Caco-2 (cell line): Measurements from ENCODE around the gene ADGRL3. TPM values are rescaled to one million over a fixed set of nuclear protein-coding genes. Genes with fewer than 3 reads are reported as not detected.

ENCODE experiments used
- BruUV-seq: library from RNA; stranded (reverse); fragments of 400-500 nt; replicated peaks from 2 replicates; lab custom pipeline; 2021; lab: Mats Ljungman, UMichigan
- CTCF ChIA-PET: fragments of 300-600 bp; sonication (Branson Sonifier 250); formaldehyde crosslinking; loops from one replicate; lab custom pipeline; 2022; ENCODE audit warnings: antibody characterized with exemption; lab: Charles Lee
- POLR2A ChIA-PET: fragments of 300-600 bp; sonication (Branson Sonifier 250); formaldehyde crosslinking; loops from one replicate; lab custom pipeline; 2022; ENCODE audit warnings: antibody characterized with exemption; lab: Charles Lee
- DNase-seq, 2 experiments: peaks; one replicate each; pipeline versions ENCODE4 v3.0.0 to v3.0.0-alpha.2; 2020 to 2022
- H3K27me3 ChIP-seq: replicated peaks from 2 replicates; pipeline ENCODE4 v1.6.0; 2011; ENCODE audit warnings: low read length; ENCODE audit not compliant: control insufficient read depth, insufficient read depth
- H3K36me3 ChIP-seq: 2 replicates; pipeline ENCODE4 v1.5.1; 2011; ENCODE audit warnings: low read length; ENCODE audit not compliant: control insufficient read depth, insufficient read depth
- H3K4me1 ChIP-seq: fragments of 250-450 bp; sonication (Bioruptor Pico); 2 replicates; pipeline ENCODE4 v1.5.1; 2020; ENCODE audit warnings: mild to moderate bottlenecking
- H3K4me3 ChIP-seq: 2 replicates; pipeline ENCODE4 v1.5.1; 2011; ENCODE audit warnings: low read depth, mild to moderate bottlenecking, control low read depth, low read length
- H3K9me3 ChIP-seq: fragments of 250-450 bp; sonication (Bioruptor Pico); 2 replicates; pipeline ENCODE4 v1.5.1; 2020; ENCODE audit warnings: mild to moderate bottlenecking, moderate library complexity
- H3K27ac Mint-ChIP-seq: one replicate; pipeline ENCODE4 v1.8.0; 2022; ENCODE audit warnings: mixed read lengths; ENCODE audit not compliant: unreplicated experiment
- H3K27me3 Mint-ChIP-seq: one replicate; pipeline ENCODE4 v1.8.0; 2022; ENCODE audit warnings: mixed read lengths; ENCODE audit not compliant: insufficient read depth, unreplicated experiment
- H3K36me3 Mint-ChIP-seq: one replicate; pipeline ENCODE4 v1.8.0; 2022; ENCODE audit warnings: mild to moderate bottlenecking, mixed read lengths; ENCODE audit not compliant: insufficient read depth, unreplicated experiment
- H3K4me1 Mint-ChIP-seq: one replicate; pipeline ENCODE4 v1.8.0; 2022; ENCODE audit warnings: low read depth, mixed read lengths; ENCODE audit not compliant: unreplicated experiment
- H3K4me3 Mint-ChIP-seq: one replicate; pipeline ENCODE4 v1.8.0; 2022; ENCODE audit warnings: mild to moderate bottlenecking, moderate library complexity, mixed read lengths; ENCODE audit not compliant: unreplicated experiment
- H3K9me3 Mint-ChIP-seq: one replicate; pipeline ENCODE4 v1.8.0; 2022; ENCODE audit warnings: mixed read lengths; ENCODE audit not compliant: unreplicated experiment
- intact Hi-C: fragments of 100-400 bp; cut with micrococcal nuclease; formaldehyde crosslinking; loops from one replicate; pipeline ENCODE4 v1.10.0; 2022; ENCODE audit not compliant: unreplicated experiment
- total RNA-seq: library from RNA; stranded (reverse); gene quantifications from 2 replicates; pipeline ENCODE4 v1.2.3, GENCODE V29; 2022
- TF ChIP-seq, protein P1 (sequence below), 2 experiments: fragments of 200-600 bp in 1 of 2; IDR thresholded peaks; 1 replicate in 1 of 2; 2 replicates in 1 of 2; pipeline versions ENCODE4 v1.5.1 to v1.8.0; 2011 to 2022; ENCODE audit warnings: antibody characterized with exemption in 1 of 2, control low read depth in 1 of 2, inconsistent platforms in 1 of 2, low read depth in 1 of 2, low read length in 1 of 2, mild to moderate bottlenecking in 1 of 2, moderate library complexity in 1 of 2; ENCODE audit not compliant: insufficient read depth in 1 of 2, severe bottlenecking in 1 of 2, unreplicated experiment in 1 of 2

ADGRL3 gene
- total RNA-seq, 1 experiment from 2014 or later: 1.5 TPM

DNA sequence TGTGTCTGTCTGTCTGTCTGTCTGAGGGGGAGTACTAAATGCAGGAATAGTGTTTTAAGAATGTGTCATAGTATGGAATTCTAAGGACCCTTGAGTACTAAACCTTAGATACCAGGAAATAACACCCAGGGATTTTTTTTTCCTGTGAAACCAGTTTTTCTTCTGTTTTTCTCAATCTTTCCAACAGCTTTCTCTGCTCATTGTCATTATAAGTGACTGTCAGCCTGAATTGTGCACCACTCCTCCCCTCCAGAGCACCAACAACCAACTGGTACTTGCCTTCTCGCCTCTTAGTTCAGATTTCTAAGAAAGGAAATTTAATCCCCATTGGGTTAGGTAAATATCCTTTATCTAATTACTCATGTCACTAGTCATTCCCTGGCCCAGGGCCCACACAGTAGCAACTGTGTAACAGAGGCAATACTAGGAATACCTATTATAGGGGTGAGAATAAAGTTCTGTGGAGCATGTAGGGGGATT lies 320.6 kb downstream of the ADGRL3 start:
- DNase-seq: no peak
- intact Hi-C loops: no loop called here
- TF ChIP-seq, protein P1, sequence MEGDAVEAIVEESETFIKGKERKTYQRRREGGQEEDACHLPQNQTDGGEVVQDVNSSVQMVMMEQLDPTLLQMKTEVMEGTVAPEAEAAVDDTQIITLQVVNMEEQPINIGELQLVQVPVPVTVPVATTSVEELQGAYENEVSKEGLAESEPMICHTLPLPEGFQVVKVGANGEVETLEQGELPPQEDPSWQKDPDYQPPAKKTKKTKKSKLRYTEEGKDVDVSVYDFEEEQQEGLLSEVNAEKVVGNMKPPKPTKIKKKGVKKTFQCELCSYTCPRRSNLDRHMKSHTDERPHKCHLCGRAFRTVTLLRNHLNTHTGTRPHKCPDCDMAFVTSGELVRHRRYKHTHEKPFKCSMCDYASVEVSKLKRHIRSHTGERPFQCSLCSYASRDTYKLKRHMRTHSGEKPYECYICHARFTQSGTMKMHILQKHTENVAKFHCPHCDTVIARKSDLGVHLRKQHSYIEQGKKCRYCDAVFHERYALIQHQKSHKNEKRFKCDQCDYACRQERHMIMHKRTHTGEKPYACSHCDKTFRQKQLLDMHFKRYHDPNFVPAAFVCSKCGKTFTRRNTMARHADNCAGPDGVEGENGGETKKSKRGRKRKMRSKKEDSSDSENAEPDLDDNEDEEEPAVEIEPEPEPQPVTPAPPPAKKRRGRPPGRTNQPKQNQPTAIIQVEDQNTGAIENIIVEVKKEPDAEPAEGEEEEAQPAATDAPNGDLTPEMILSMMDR (IDR thresholded peaks at IDR 0.05; ENCODE audit: insufficient read depth in 1 of 2, low read depth in 1 of 2, low read length in 1 of 2, severe bottlenecking in 1 of 2, unreplicated experiment in 1 of 2): no peak

DNA sequence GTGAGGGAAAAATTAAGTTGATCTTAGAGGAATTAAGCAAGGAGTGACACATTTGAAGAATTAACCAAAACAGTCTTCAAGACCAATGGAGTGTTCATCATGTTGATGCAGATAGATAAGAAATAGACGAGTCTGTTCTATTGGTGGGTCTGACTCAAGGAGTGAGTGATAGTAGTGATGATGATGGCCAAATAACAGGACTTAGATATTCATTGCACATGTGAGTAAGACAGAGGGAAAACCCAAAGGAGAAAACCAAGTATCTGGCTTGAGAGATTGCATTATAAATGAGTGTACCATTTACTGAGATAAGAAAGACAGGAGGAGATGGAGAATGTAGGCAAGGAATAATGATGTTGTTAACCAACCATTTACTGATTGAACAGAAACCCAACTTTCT lies 321.3 kb downstream of the ADGRL3 start:
- peaks cover 17% of the 10 kb centered on the region for H3K4me1 Mint-ChIP-seq
- H3K4me3 Mint-ChIP-seq: no peak overlapping the region
- peaks cover 12% of the 10 kb centered on the region for H3K4me1 ChIP-seq
- no peaks in the 10 kb centered on the region for H3K27me3 Mint-ChIP-seq
- TF ChIP-seq, protein P1 (IDR thresholded peaks at IDR 0.05; ENCODE audit: insufficient read depth in 1 of 2, low read depth in 1 of 2, low read length in 1 of 2, severe bottlenecking in 1 of 2, unreplicated experiment in 1 of 2): no peak
- intact Hi-C loops: no loop called here
- no peaks in the 10 kb centered on the region for H3K36me3 ChIP-seq
- H3K27me3 ChIP-seq: no peaks in the 10 kb centered on the region
- no peaks in the 10 kb centered on the region for H3K9me3 Mint-ChIP-seq
- no peaks in the 10 kb centered on the region for H3K36me3 Mint-ChIP-seq
- no peak for DNase-seq
- CTCF ChIA-PET: no interaction called here
- no peak overlapping the region for H3K27ac Mint-ChIP-seq
- H3K4me3 ChIP-seq: no peak overlapping the region
- POLR2A ChIA-PET: no interaction called here
- no peaks in the 10 kb centered on the region for H3K9me3 ChIP-seq
- no TSS peak for BruUV-seq

More for the DNA sequence above, 320.6 kb downstream of the ADGRL3 start:
- no peaks in the 10 kb centered on the region for H3K27me3 ChIP-seq
- no peaks in the 10 kb centered on the region for H3K27me3 Mint-ChIP-seq
- H3K4me3 Mint-ChIP-seq: no peak overlapping the region
- peak overlapping the region; percentile 45 for H3K27ac Mint-ChIP-seq
- POLR2A ChIA-PET: no interaction called here
- peaks cover 12% of the 10 kb centered on the region for H3K4me1 ChIP-seq
- no peaks in the 10 kb centered on the region for H3K36me3 ChIP-seq
- CTCF ChIA-PET: no interaction called here
- no TSS peak for BruUV-seq
- no peak overlapping the region for H3K4me3 ChIP-seq
- H3K9me3 Mint-ChIP-seq: no peaks in the 10 kb centered on the region
- H3K4me1 Mint-ChIP-seq: peaks cover 17% of the 10 kb centered on the region
- H3K9me3 ChIP-seq: no peaks in the 10 kb centered on the region
- no peaks in the 10 kb centered on the region for H3K36me3 Mint-ChIP-seq

DNA sequence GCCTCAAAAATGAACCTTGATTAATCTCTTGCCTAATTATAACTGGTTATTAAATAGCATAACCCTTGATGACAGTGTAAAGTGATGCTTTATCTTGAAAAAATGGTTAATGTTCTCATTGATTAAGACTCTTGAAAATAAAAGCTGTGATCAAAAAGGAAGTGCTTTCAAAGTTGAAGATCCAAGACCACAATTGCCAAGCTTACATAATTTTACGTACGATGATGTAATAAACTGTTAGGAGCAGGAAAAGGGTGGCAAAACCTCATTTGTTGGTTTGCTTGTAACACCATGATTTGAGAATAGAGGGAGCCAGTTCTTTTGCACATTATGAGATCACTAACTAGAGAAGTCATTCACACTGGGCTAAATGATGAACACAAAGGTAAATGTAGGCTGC lies 322.2 kb downstream of the ADGRL3 start:
- peaks cover 17% of the 10 kb centered on the region for H3K4me1 Mint-ChIP-seq
- POLR2A ChIA-PET: no interaction called here

More for the DNA sequence above, 322.2 kb downstream of the ADGRL3 start:
- Mint-ChIP-seq H3K9me3 (no peaks in the 10 kb centered on the region), H3K27me3 (no peaks in the 10 kb centered on the region), H3K36me3 (no peaks in the 10 kb centered on the region), H3K27ac (no peak overlapping the region), H3K4me3 (no peak overlapping the region)
- no peaks in the 10 kb centered on the region for H3K27me3 ChIP-seq
- H3K4me1 ChIP-seq: peaks cover 12% of the 10 kb centered on the region
- no peaks in the 10 kb centered on the region for H3K9me3 ChIP-seq
- BruUV-seq: no TSS peak
- H3K4me3 ChIP-seq: no peak overlapping the region
- CTCF ChIA-PET: no interaction called here
- no peaks in the 10 kb centered on the region for H3K36me3 ChIP-seq
- no peak for DNase-seq
- TF ChIP-seq, protein P1 (IDR thresholded peaks at IDR 0.05; ENCODE audit: insufficient read depth in 1 of 2, low read depth in 1 of 2, low read length in 1 of 2, severe bottlenecking in 1 of 2, unreplicated experiment in 1 of 2): no peak
- intact Hi-C loops: no loop called here
